ENCODE results near the gene DYNLL2.
"Not testable (repeated sequence)": the region's sequence is repeated elsewhere in the genome, so short reads cannot be mapped to it uniquely, and the experiment has no call there.

The DYNLL2 gene

GRCh38 chr17:58107306-58107705 lies 24.1 kb downstream of the DYNLL2 start:
- DNase-seq: no peak

DNA sequence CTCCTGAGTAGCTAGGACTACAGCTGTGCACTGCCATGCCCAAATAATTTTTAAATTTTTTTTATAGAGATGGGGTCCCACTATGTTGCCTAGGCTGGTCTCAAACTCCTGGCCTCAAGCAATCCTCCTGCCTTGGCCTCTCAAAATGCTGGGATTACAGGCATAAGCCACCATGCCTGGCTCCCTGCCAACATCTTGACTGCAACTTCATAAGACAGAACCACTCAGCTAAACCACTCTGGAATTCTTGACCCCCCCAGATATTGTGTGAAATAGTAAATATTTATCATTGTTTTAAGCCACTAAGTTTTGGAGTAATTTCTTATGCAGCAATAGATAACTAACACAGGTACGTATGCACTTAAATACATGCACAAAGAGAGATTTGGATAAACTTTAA lies 26.0 kb downstream of the DYNLL2 start:
- no peak for DNase-seq

- DNase-seq: no peak
These were observed 26.8 kb downstream of the DYNLL2 start for GRCh38 chr17:58110012-58110411.

DNA sequence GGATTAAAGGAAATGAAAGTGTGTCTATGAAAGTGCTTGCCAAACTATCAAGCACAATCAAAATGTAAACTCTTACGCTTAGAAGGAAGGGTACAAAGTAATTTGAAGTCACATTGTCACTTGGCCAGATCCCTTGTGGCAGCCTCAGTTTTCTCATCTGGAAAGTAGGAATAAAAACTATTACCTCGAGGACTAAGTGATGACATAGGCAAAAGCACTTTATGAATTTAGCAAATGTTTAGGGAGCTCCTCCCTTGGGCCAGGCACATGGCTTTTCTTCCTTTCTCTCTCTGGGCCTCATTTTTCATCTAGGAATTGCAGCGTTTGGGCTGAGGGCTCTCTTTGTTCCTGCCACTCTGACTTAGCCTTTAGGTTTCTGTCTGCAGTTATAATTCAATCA lies 28.5 kb downstream of the DYNLL2 start:
- no peak for DNase-seq

DNA sequence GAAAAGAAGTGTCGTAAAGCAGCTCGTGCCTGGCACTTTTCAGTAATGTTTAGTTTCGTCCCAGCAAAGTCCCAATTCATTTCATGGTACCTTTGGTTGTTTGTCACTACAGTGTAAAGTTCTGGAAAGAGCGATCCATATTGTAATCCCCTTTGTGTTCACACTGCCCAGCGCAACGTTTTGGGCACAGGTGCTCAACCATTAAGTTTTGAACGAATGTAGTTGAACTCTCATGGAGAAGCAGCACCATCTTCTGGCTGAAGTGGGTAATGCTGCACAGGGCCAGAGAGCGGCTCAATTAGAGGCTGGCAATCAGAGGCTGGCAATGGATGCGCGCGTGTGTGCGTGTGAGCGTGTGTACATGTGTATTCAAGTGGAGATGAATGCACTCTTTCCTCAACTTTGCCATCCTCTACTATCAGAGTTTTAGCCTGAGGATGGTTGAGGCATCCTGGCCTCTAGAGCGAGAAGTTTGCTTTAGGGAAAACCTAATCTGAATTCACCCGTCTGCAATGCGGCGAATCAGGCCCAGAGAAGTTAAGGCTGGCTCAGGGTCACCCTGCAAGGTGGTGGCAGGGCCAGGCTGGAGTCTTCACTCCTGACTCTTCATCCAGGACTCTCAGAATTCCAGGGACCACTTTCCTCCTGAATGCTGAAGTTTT lies 29.9 kb downstream of the DYNLL2 start:
- DNase-seq: peak in 1 of 2 experiments; percentile 63

DNA sequence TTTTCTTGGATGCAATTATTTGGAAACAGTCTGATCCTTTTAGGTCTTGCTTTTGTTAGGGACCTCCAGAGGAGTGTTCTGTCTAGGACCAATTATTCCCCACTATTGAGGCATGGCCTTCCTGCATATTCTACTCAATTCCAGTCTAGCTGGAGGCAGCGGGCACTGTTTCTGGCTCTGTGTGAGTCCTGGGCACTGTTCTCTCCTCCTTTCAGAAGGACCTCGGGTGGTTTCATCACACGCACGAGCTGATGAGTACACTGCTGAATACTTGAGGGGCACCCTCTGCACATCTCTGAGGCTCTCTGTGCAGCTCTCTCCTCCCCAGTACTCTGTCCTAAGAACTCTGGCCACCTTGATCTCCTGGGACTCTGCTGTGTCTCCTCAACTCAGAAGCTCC lies 30.7 kb downstream of the DYNLL2 start:
- no peak for DNase-seq

DNA sequence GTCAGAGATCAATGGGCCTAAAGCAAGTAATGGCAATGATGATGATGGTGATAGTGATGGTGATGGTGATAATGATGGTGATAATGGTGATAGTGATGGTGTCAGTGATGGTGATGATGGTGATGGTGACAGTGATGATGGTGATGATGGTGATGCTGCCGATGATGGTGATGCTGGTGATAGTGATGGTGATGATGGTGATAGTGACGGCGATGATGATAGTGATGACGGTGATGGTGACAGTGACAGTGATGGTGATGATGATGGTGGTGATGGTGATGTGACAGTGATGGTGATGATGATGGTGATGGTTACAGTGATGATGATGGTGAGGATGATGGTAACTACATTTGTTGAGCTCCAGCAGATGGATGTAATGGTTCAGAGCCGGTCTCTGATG lies 34.2 kb downstream of the DYNLL2 start:
- no peak for DNase-seq

- no peak for DNase-seq
These were observed 36.3 kb downstream of the DYNLL2 start for GRCh38 chr17:58119491-58119890.

DNA sequence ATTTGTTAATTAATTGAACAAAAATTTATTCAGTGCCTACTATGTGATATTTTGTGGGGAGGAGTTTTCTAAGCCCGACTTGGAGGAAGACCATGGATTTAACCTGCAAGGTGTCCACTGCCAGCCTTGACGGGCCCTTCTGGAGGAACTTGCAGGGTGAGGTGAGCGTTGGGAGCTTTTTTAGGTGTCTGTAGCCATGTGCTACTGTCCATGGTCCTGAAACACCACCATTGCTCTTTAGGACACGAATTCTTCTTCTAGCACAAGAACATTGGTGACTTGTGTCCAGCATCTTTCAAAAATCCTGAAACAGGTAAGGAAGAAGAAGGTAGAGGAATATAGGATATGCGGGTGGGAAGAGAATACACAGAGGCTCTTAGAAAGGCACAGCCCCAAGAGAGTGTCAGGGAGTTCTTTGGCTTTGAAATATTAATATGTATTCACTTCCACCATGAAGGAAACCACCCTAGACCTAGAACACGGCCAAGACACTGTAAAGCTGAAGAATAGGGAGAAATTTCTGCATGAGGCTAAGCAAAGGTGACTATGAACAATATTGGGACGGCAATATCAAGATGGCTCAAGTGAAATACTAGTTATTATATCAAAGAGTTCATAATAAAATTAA lies 37.1 kb downstream of the DYNLL2 start:
- DNase-seq: no peak

- no peak for DNase-seq
These were observed 38.7 kb downstream of the DYNLL2 start for GRCh38 chr17:58121925-58122324.

DNA sequence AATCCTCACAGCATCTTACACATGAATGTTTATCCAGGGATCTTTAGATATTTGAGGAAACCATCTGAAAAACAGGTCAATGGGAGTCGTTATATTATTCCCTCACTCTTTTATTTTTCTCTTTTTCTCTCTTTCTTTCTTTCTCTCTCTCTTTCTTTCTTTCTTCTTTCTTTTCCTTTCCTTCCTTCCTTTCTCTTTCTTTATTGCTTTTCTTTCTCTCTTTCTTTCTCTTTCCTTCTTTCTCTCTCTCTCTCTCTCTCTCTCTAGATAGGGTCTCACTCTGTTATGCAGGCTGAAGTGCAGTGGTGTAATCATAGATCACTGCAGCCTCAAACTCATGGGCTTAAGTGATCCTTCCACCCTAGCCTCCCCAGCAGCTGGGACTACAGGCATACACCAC lies 44.6 kb downstream of the DYNLL2 start:
- no peak for DNase-seq

DNA sequence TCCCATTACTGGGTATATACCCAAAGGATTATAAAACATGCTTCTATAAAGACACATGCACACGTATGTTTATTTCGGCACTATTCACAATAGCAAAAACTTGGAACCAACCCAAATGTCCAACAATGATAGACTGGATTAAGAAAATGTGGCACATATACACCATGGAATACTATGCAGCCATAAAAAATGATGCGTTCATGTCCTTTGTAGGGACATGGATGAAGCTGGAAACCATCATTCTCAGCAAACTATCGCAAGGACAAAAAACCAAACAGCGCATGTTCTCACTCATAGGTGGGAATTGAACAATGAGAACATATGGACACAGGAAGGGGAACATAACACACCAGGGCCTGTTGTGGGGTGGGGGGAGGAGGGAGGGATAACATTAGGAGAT lies 49.5 kb downstream of the DYNLL2 start:
- DNase-seq: not testable (repeated sequence)

DNA sequence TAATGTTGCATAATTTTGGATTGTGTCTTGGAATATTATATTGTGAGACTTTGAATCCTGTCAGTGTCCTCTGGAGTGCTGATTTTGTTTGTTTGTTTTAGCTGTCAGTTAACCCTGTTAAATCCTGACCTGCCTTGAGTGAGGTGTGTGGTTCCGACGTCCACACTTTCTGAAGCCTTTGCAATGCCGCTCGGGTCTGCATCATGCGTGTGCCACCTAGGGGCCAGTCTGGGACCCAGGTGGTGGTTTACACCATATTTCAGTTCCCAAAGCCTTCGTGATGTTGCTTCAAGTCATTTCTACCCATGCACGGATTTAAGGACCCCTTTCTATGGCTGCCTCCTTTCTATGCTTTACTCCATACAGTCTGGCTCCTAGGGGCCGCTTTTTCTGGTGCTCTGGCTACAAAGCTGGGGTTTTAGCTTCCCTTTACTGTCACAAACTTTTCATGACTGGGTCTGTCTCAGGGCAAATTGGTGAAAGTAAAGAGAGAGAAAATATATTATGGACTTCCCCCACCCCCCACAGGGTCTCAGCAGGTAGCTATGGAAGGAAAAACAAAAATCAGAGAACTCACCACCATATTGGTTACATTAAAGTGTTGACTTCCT lies 53.6 kb downstream of the DYNLL2 start:
- DNase-seq: no peak

GRCh38 chr17:58141505-58141904 lies 58.3 kb downstream of the DYNLL2 start:
- DNase-seq: no peak

GRCh38 chr17:58143335-58143734 lies 60.1 kb downstream of the DYNLL2 start:
- not testable (repeated sequence) for DNase-seq

DNA sequence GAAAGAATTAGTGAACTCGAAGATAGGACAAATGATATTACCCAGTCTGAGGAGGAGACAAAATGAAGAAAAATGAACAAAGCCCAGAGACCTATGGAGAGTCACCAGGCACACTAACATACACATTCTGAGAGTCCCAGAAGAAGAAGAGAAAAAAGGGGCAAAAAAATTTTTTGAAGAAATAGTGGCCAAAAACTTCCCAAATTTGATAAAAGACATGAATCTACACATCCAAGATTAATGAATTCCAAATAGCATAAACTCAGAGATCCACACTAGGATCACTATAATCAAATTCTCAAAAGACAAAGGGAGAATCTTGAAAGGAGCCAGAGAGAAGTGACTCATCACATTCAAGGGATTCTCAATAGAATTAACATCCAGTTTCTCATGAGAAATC lies 61.6 kb downstream of the DYNLL2 start:
- DNase-seq: no peak

Data from cerebellar nuclear complex (tissue), 1 donor.